IMR-90 (cell line): Measurements from ENCODE around the gene GM2A. TPM values are rescaled to one million over a fixed set of nuclear protein-coding genes. Genes with fewer than 3 reads are reported as not detected.

ENCODE experiments used
- ATAC-seq: fragments of 200-7000 bp; cut with Tn5 transposase; 2 replicates; pipeline ENCODE4 v1.9.1; 2020; ENCODE audit warnings: low read depth, mild to moderate bottlenecking, moderate library complexity
- BruUV-seq: library from RNA; stranded (reverse); fragments of 400-500 nt; replicated peaks from 2 replicates; lab custom pipeline; 2021; lab: Mats Ljungman, UMichigan
- CTCF ChIA-PET: fragments of 300-600 bp; formaldehyde crosslinking; extraction: SDS; loops from one replicate; lab custom pipeline; 2021; ENCODE audit warnings: antibody characterized with exemption; lab: Yijun Ruan, JAX
- POLR2A ChIA-PET: fragments of 300-600 bp; sonication (Branson Sonifier 250); formaldehyde crosslinking; loops from one replicate; lab custom pipeline; 2022; ENCODE audit warnings: antibody characterized with exemption; ENCODE audit not compliant: unreplicated experiment; lab: Charles Lee
- DNase-seq: peaks from one replicate; pipeline ENCODE4 v3.0.0; 2013
- H2AFZ ChIP-seq: replicated peaks from 2 replicates; pipeline ENCODE3; 2013; ENCODE audit warnings: low read length, mild to moderate bottlenecking; ENCODE audit not compliant: poor library complexity
- H2AK5ac ChIP-seq: 2 replicates; pipeline ENCODE4 v1.6.1; 2013; ENCODE audit warnings: low read depth, low read length, inconsistent platforms
- H2AK9ac ChIP-seq: replicated peaks from 2 replicates; pipeline ENCODE3; 2013; ENCODE audit warnings: mild to moderate bottlenecking, low read depth, low read length, moderate library complexity; ENCODE audit not compliant: poor library complexity
- H2BK120ac ChIP-seq: 2 replicates; pipeline ENCODE4 v1.6.1; 2013; ENCODE audit warnings: low read depth, low read length, inconsistent platforms
- H2BK15ac ChIP-seq: 3 replicates; pipeline ENCODE4 v1.6.1; 2013; ENCODE audit warnings: low read depth, low read length, inconsistent platforms
- H2BK20ac ChIP-seq: 2 replicates; pipeline ENCODE4 v1.6.1; 2013; ENCODE audit warnings: low read depth, mild to moderate bottlenecking, inconsistent platforms, low read length, moderate library complexity
- H2BK5ac ChIP-seq: 2 replicates; pipeline ENCODE4 v1.6.1; 2013; ENCODE audit warnings: mild to moderate bottlenecking, low read depth, low read length, inconsistent platforms; ENCODE audit not compliant: poor library complexity, severe bottlenecking
- H3K14ac ChIP-seq: replicated peaks from 2 replicates; pipeline ENCODE4 v1.6.1; 2013; ENCODE audit warnings: low read depth, low read length, inconsistent platforms
- H3K18ac ChIP-seq: 2 replicates; pipeline ENCODE4 v1.6.1; 2013; ENCODE audit warnings: low read depth, low read length, control low read depth
- H3K23ac ChIP-seq: 2 replicates; pipeline ENCODE4 v1.6.1; 2013; ENCODE audit warnings: low read depth, low read length, inconsistent platforms
- H3K27ac ChIP-seq: 2 replicates; pipeline ENCODE4 v1.5.1; 2013; ENCODE audit warnings: mild to moderate bottlenecking, control low read depth, low read length; ENCODE audit not compliant: insufficient read depth
- H3K27me3 ChIP-seq: 2 replicates; pipeline ENCODE4 v1.6.1; 2013; ENCODE audit warnings: low read length; ENCODE audit not compliant: control insufficient read depth, insufficient read depth
- H3K36me3 ChIP-seq: 2 replicates; pipeline ENCODE4 v1.6.1; 2013; ENCODE audit warnings: low read length, mixed read lengths; ENCODE audit not compliant: control insufficient read depth, insufficient read depth
- H3K4ac ChIP-seq: 2 replicates; pipeline ENCODE4 v1.6.1; 2013; ENCODE audit warnings: low read depth, low read length, inconsistent platforms
- H3K4me1 ChIP-seq: 2 replicates; pipeline ENCODE4 v1.6.1; 2013; ENCODE audit warnings: low read length, mixed read lengths; ENCODE audit not compliant: control insufficient read depth, insufficient read depth
- H3K4me2 ChIP-seq: 2 replicates; pipeline ENCODE4 v1.6.1; 2013; ENCODE audit warnings: low read depth, mild to moderate bottlenecking, control low read depth, low read length, moderate library complexity
- H3K4me3 ChIP-seq: 2 replicates; pipeline ENCODE4 v1.5.1; 2013; ENCODE audit warnings: low read depth, mild to moderate bottlenecking, control low read depth, low read length, moderate library complexity; ENCODE audit not compliant: insufficient read depth
- H3K56ac ChIP-seq: 2 replicates; pipeline ENCODE4 v1.6.1; 2013; ENCODE audit warnings: low read length, inconsistent platforms; ENCODE audit not compliant: insufficient read depth; ENCODE audit errors: extremely low read depth
- H3K79me1 ChIP-seq, 2 experiments: 2 replicates each; pipeline ENCODE4 v1.6.1; 2013; ENCODE audit warnings: low read length in 2 of 2, inconsistent platforms in 1 of 2, low read depth in 1 of 2
- H3K9ac ChIP-seq: 2 replicates; pipeline ENCODE4 v1.6.1; 2013; ENCODE audit warnings: low read depth, low read length, control low read depth
- H3K9me1 ChIP-seq: 2 replicates; pipeline ENCODE4 v1.6.1; 2013; ENCODE audit warnings: low read length, inconsistent platforms; ENCODE audit not compliant: insufficient read depth
- H3K9me3 ChIP-seq: 2 replicates; pipeline ENCODE4 v1.6.1; 2013; ENCODE audit warnings: low read length; ENCODE audit not compliant: control insufficient read depth, insufficient read depth
- H4K20me1 ChIP-seq: 2 replicates; pipeline ENCODE4 v1.6.1; 2013; ENCODE audit warnings: low read length, inconsistent platforms; ENCODE audit not compliant: insufficient read depth
- H4K5ac ChIP-seq: 2 replicates; pipeline ENCODE4 v1.6.1; 2013; ENCODE audit warnings: mild to moderate bottlenecking, low read depth, low read length, control low read depth
- H4K8ac ChIP-seq, 2 experiments: 2 replicates each; pipeline ENCODE4 v1.6.1; 2013; ENCODE audit warnings: low read depth in 2 of 2, low read length in 2 of 2, control low read depth in 1 of 2, inconsistent platforms in 1 of 2
- H4K91ac ChIP-seq: 2 replicates; pipeline ENCODE4 v1.6.1; 2013; ENCODE audit warnings: low read depth, low read length, inconsistent platforms; ENCODE audit not compliant: insufficient read depth
- CEBPB ChIP-seq: IDR thresholded peaks from 2 replicates; pipeline ENCODE4 v1.6.1; 2012; ENCODE audit warnings: low read depth, low read length, improper control_type of control experiment
- MAFK ChIP-seq: IDR thresholded peaks from 2 replicates; pipeline ENCODE4 v1.6.1; 2012; ENCODE audit warnings: low read depth, low read length, improper control_type of control experiment
- MAZ ChIP-seq: IDR thresholded peaks from 2 replicates; pipeline ENCODE4 v1.6.1; 2012; ENCODE audit warnings: low read depth, mild to moderate bottlenecking, low read length, improper control_type of control experiment, moderate library complexity, borderline replicate concordance
- RAD21 ChIP-seq: IDR thresholded peaks from 2 replicates; pipeline ENCODE4 v1.6.1; 2012; ENCODE audit warnings: low read length, improper control_type of control experiment
- RCOR1 ChIP-seq: IDR thresholded peaks from 2 replicates; pipeline ENCODE4 v1.6.1; 2012; ENCODE audit warnings: mild to moderate bottlenecking, low read length, improper control_type of control experiment; ENCODE audit not compliant: insufficient replicate concordance
- WGBS, 2 experiments: methylation state at CpG; one replicate each; pipeline versions ENCODE4 v1.1.5 to v1.1.7; 2013; ENCODE audit warnings: missing lambda C conversion rate in 2 of 2; ENCODE audit not compliant: insufficient read length in 1 of 2; ENCODE audit errors: extremely low coverage in 2 of 2; 5-methylcytosine and 5-hydroxymethylcytosine counted together
- dilution Hi-C: fragments of 300-500 bp; cut with HindIII; formaldehyde crosslinking; loops from one replicate; pipeline ENCODE4 v1.14.3; 2018; ENCODE audit warnings: low sequenced_read_pairs; ENCODE audit not compliant: unreplicated experiment
- in situ Hi-C: fragments of 300-500 bp; cut with MboI; formaldehyde crosslinking; loops from 3 replicates; pipeline ENCODE4 v1.14.3; 2019; ENCODE audit warnings: low sequenced_read_pairs, inconsistent platforms, mixed read lengths
- intact Hi-C: fragments of 100-400 bp; cut with micrococcal nuclease; formaldehyde crosslinking; loops from 2 replicates; pipeline ENCODE4 v1.10.0; 2022
- polyA plus RNA-seq, 3 experiments: library from polyadenylated mRNA; depleted of rRNA; stranded (reverse); fragments of >200 nt; gene quantifications; 2 replicates each; pipeline ENCODE4 v1.2.3, GENCODE V29; 2012; ENCODE audit warnings: low replicate concordance in 1 of 3
- total RNA-seq: library from RNA; depleted of rRNA; stranded (reverse); fragments of >200 nt; gene quantifications from 2 replicates; pipeline ENCODE4 v1.2.3, GENCODE V29; 2012
- TF ChIP-seq, protein P1 (sequence below): conservative IDR thresholded peaks from 2 replicates; pipeline ENCODE4 v1.5.1; 2012; ENCODE audit warnings: mild to moderate bottlenecking, low read depth, low read length, improper control_type of control experiment

The GM2A gene
- total and polyA plus RNA-seq, 2 of the 4 experiments (the other 2 are of a cell fraction) = 13.8 to 18.5 TPM

DNA sequence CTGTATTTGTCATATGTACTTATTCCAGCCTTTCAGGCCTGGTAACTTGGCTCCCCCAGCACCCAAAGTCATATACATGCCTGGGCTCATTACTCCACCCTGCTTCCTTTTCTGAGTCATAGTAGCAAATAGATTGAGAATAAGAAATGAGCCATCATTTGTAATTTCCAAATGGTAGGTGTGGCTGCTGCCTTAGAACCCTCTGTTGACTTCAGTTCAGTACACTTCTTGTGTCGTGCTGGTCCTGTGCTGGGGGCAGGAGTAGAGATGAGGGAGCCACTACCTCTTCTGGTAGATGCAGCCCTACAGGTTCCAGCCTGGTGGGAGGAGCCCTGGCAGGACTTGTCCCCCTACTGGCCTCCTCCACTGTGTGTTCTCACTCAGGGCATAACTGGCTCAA lies 11.1 kb downstream of the GM2A start:
- dilution Hi-C loops = no loop called here
- Histone ChIP-seq H4K8ac (no peak overlapping the region), H3K9ac (no peak overlapping the region), H3K9me3 (no peaks in the 10 kb centered on the region), H4K20me1 (no peaks in the 10 kb centered on the region), H2AK5ac (no peak overlapping the region), H3K27me3 (no peaks in the 10 kb centered on the region), H4K5ac (no peak overlapping the region), H2BK20ac (no peak overlapping the region), H3K23ac (no peak overlapping the region), H3K9me1 (peaks cover 5% of the 10 kb centered on the region), H3K56ac (no peak overlapping the region), H3K79me1 (no peaks in the 10 kb centered on the region), H2BK120ac (no peak overlapping the region), H3K4ac (no peak overlapping the region), H3K27ac (no peak overlapping the region), H3K4me1 (peaks cover 2% of the 10 kb centered on the region; the same call in 1 of the 2 replicates), H2AK9ac (peak overlapping the region; percentile 22), H3K14ac (no peak overlapping the region), H3K4me2 (no peak overlapping the region), H3K4me3 (no peak overlapping the region), H3K18ac (no peak overlapping the region), H3K36me3 (peaks cover 10% of the 10 kb centered on the region), H2BK5ac (no peak overlapping the region), H2BK15ac (no peak overlapping the region), H2AFZ (peak overlapping the region; percentile 61), H4K91ac (no peak overlapping the region)
- DNase-seq (peak; percentile 47), ATAC-seq (peak; percentile 86)
- in situ Hi-C loops = no loop called here
- ChIA-PET POLR2A (no interaction called here), CTCF (interaction anchor here (0.9 kb wide), 1 partner anchor 11 kb away, joined by 4 read pairs; the partner anchor contains the start of gene GM2A)
- no peak for TF ChIP-seq CEBPB
- TF ChIP-seq MAZ = no peak
- no peak for TF ChIP-seq RCOR1
- TF ChIP-seq MAFK = no peak
- TF ChIP-seq RAD21 = no peak
- TF ChIP-seq, protein P1, sequence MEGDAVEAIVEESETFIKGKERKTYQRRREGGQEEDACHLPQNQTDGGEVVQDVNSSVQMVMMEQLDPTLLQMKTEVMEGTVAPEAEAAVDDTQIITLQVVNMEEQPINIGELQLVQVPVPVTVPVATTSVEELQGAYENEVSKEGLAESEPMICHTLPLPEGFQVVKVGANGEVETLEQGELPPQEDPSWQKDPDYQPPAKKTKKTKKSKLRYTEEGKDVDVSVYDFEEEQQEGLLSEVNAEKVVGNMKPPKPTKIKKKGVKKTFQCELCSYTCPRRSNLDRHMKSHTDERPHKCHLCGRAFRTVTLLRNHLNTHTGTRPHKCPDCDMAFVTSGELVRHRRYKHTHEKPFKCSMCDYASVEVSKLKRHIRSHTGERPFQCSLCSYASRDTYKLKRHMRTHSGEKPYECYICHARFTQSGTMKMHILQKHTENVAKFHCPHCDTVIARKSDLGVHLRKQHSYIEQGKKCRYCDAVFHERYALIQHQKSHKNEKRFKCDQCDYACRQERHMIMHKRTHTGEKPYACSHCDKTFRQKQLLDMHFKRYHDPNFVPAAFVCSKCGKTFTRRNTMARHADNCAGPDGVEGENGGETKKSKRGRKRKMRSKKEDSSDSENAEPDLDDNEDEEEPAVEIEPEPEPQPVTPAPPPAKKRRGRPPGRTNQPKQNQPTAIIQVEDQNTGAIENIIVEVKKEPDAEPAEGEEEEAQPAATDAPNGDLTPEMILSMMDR = no peak
- WGBS, 2 experiments = no CpG with 5 or more reads among the region's 1 CpG
- BruUV-seq = no TSS peak
- intact Hi-C loops = no loop called here
